ENCODE measurements around the gene AMH. TPM values are rescaled to one million over a fixed set of nuclear protein-coding genes. Genes with fewer than 3 reads are reported as not detected.

AMH gene
- total RNA-seq, 5 donors from 2014 or later (not counting 1 experiment from before 2014, with no cell fraction given) = 2.1 to 13.5 (median 5.3) TPM

DNA sequence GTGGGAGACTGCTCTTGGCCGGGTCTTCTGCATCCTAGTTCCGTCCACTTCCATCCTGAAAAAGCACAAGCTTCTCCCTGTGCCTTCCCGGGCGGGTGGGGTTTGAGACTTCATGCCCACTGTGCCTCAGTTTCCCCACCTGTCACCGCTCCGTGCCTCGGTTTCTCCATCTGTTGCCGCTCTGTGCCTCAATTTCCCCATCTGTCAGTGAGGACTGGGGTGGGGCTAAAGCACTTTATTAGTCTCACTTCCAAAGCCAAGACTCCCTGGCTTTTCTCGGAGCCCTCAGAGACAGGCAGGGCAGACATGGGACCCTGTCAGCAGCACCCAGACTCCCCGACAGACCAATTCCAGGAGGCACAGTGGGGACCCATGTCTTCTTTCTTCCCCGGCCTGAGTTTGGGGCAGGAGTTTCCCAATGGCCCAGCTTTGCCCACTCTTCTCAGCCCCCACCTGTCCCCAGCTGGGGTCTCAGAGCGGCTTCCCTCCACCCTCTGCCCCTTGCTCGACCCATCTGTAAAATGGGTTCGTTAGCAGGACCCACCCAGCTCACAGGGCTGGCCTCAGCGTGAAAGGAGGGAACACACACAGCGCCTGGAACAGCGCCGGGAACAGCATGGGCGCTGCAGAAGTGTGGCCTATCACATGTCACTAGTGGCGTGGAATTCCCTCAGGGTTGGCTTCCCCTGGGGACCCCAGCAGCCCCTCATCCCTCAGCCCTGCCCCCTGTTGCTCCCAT, 37.4 kb downstream of the AMH start:
- peaks cover 23 to 38% (median 31%) of the 10 kb centered on the region in 3 donors for H3K4me1 Mint-ChIP-seq
- no peak overlapping the region for H3K27ac Mint-ChIP-seq
- ChIA-PET POLR2A (no interaction called here), CTCF (no interaction called here)
- ATAC-seq (replicated peaks in 1 of 4) = no peak
- Histone ChIP-seq H3K27me3 (replicated peaks in 1 of 2; ENCODE audit: control insufficient read depth in 2 of 2, extremely low read depth in 1 of 2, insufficient read depth in 2 of 2, low read length in 1 of 2) (peaks cover 0 to 6% of the 10 kb centered on the region in 2 experiments), H3K36me3 (ENCODE audit: control insufficient read depth in 2 of 2, extremely low read depth in 1 of 2, insufficient read depth in 1 of 2, low read length in 1 of 2) (no peaks in the 10 kb centered on the region), H3K9me3 (no peaks in the 10 kb centered on the region), H3K4me1 (ENCODE audit: control insufficient read depth in 1 of 2, extremely low read depth in 1 of 2, insufficient read depth in 2 of 2, low read length in 2 of 2) (peaks cover 14 to 44% of the 10 kb centered on the region in 2 experiments), H3K4me3 (ENCODE audit: control insufficient read depth in 1 of 2, extremely low read depth in 1 of 2, low read length in 1 of 2) (no peak overlapping the region), H3K27ac (ENCODE audit: low read length) (no peak overlapping the region)
- no peaks in the 10 kb centered on the region for H3K9me3 Mint-ChIP-seq
- no peaks in the 10 kb centered on the region for H3K36me3 Mint-ChIP-seq
- DNase-seq = no peak
- 99% methylated on average over 11 of the region's 20 CpGs for WGBS (ENCODE audit: insufficient coverage)
- no peaks in the 10 kb centered on the region for H3K27me3 Mint-ChIP-seq
- H3K4me3 Mint-ChIP-seq = no peak overlapping the region

DNA sequence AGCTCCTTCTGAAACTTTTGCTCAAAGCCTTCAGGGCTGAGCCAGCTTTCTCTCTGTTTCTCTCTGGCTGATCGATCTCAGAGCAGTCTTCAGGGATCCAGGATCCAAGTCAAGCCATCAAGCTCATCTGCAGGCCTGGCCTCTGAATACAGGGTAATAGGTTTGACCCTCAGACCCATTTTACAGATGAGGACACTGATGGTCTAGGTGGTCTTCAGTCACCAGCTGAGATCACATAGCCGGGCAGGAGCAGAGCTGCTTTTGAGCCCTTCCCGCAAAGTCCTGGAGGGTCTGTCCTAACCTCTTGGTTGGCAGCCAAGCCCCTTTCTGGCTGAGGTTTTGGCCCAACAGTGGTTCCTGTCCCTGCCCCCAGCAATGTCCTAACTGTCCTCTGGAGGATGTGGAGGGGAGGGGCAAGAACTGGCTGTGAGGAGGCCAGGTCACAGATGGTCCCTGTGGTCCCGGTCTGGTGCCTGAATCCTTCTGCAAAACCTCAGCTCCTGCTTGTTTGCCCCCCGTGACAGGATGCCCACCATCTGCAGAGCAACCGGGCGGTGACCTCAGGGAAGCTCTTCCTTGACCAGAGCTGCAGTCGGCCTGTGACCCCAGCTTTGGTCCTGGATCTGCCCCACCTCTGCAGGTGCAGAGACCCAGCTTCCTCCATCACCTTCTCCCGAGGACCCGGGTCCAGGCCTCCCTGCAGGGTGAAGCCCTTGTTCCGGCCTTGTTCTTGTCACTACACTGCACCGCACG, 38.6 kb downstream of the AMH start:
- Histone ChIP-seq H3K4me1 (ENCODE audit: control insufficient read depth in 1 of 2, extremely low read depth in 1 of 2, insufficient read depth in 2 of 2, low read length in 2 of 2) (peaks cover 7 to 38% of the 10 kb centered on the region in 2 experiments), H3K36me3 (ENCODE audit: control insufficient read depth in 2 of 2, extremely low read depth in 1 of 2, insufficient read depth in 1 of 2, low read length in 1 of 2) (no peaks in the 10 kb centered on the region), H3K9me3 (no peaks in the 10 kb centered on the region), H3K27me3 (replicated peaks in 1 of 2; ENCODE audit: control insufficient read depth in 2 of 2, extremely low read depth in 1 of 2, insufficient read depth in 2 of 2, low read length in 1 of 2) (peaks cover 0 to 6% of the 10 kb centered on the region in 2 experiments), H3K27ac (ENCODE audit: low read length) (no peak overlapping the region), H3K4me3 (ENCODE audit: control insufficient read depth in 1 of 2, extremely low read depth in 1 of 2, low read length in 1 of 2) (no peak overlapping the region)
- 81% methylated on average over 13 of the region's 13 CpGs for WGBS (ENCODE audit: insufficient coverage)
- POLR2A ChIA-PET = interaction anchor here (0.5 to 0.6 kb wide), 2 partner anchors 28 kb away, joined by 3 to 4 read pairs; no protein-coding TSS in a partner anchor
- H3K4me1 Mint-ChIP-seq = peaks cover 22 to 32% (median 22%) of the 10 kb centered on the region in 3 donors
- H3K9me3 Mint-ChIP-seq = no peaks in the 10 kb centered on the region
- H3K27ac Mint-ChIP-seq = peak overlapping the region; percentile 91 to 95
- no peak overlapping the region for H3K4me3 Mint-ChIP-seq
- CTCF ChIA-PET = no interaction called here
- DNase-seq (no peak), ATAC-seq (replicated peaks in 1 of 4) (no peak)
- H3K36me3 Mint-ChIP-seq = peaks cover 2% of the 10 kb centered on the region
- H3K27me3 Mint-ChIP-seq = no peaks in the 10 kb centered on the region

DNA sequence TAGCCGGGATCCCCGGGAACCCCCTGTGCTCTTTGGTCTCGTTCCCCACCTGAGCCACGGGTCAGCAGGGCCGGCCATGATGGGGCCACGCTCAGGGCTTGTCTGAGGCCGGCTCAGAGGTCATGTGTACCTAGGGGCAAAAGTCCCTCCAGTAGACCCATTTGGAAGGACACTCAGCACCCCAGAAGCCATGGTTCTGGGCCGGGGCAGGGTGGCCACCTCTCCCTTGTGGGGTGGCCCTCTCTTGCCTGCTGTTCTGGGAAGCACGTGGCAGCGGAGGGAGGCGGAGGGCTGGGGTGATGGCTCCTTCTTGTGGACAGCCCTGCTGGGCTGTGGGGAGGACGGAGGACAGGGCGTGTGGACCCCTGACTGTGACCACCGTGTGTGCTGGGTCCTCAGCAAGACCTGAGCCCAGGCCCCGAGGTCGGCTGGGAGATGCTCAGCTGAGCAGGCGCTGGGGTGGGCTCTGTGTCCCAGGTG, 39.3 kb downstream of the AMH start:
- CTCF ChIA-PET = interaction anchor here in 1 of 2 donors (0.6 to 1.2 kb wide), 2 partner anchors 15 to 433 kb away, joined by 4 read pairs; no protein-coding TSS in a partner anchor
- Histone ChIP-seq H3K9me3 (no peaks in the 10 kb centered on the region), H3K27me3 (replicated peaks in 1 of 2; ENCODE audit: control insufficient read depth in 2 of 2, extremely low read depth in 1 of 2, insufficient read depth in 2 of 2, low read length in 1 of 2) (peaks cover 0 to 6% of the 10 kb centered on the region in 2 experiments), H3K4me1 (ENCODE audit: control insufficient read depth in 1 of 2, extremely low read depth in 1 of 2, insufficient read depth in 2 of 2, low read length in 2 of 2) (peaks cover 7 to 35% of the 10 kb centered on the region in 2 experiments), H3K27ac (ENCODE audit: low read length) (no peak overlapping the region), H3K36me3 (ENCODE audit: control insufficient read depth in 2 of 2, extremely low read depth in 1 of 2, insufficient read depth in 1 of 2, low read length in 1 of 2) (no peaks in the 10 kb centered on the region), H3K4me3 (ENCODE audit: control insufficient read depth in 1 of 2, extremely low read depth in 1 of 2, low read length in 1 of 2) (no peak overlapping the region)
- Mint-ChIP-seq H3K36me3 (peaks cover 4% of the 10 kb centered on the region), H3K4me1 (peaks cover 21 to 32% (median 24%) of the 10 kb centered on the region in 3 donors), H3K27me3 (no peaks in the 10 kb centered on the region), H3K9me3 (no peaks in the 10 kb centered on the region), H3K4me3 (peak overlapping the region; percentile 87 to 93 (median 87)), H3K27ac (peak overlapping the region; percentile 91 to 95)
- 97% methylated on average over 15 of the region's 17 CpGs for WGBS (ENCODE audit: insufficient coverage)
- ATAC-seq (replicated peaks in 1 of 4) (no peak), DNase-seq (no peak)
- POLR2A ChIA-PET = interaction anchor here in 1 of 2 donors (0.5 to 0.6 kb wide), 2 partner anchors 14 to 29 kb away, joined by 3 read pairs; no protein-coding TSS in a partner anchor

DNA sequence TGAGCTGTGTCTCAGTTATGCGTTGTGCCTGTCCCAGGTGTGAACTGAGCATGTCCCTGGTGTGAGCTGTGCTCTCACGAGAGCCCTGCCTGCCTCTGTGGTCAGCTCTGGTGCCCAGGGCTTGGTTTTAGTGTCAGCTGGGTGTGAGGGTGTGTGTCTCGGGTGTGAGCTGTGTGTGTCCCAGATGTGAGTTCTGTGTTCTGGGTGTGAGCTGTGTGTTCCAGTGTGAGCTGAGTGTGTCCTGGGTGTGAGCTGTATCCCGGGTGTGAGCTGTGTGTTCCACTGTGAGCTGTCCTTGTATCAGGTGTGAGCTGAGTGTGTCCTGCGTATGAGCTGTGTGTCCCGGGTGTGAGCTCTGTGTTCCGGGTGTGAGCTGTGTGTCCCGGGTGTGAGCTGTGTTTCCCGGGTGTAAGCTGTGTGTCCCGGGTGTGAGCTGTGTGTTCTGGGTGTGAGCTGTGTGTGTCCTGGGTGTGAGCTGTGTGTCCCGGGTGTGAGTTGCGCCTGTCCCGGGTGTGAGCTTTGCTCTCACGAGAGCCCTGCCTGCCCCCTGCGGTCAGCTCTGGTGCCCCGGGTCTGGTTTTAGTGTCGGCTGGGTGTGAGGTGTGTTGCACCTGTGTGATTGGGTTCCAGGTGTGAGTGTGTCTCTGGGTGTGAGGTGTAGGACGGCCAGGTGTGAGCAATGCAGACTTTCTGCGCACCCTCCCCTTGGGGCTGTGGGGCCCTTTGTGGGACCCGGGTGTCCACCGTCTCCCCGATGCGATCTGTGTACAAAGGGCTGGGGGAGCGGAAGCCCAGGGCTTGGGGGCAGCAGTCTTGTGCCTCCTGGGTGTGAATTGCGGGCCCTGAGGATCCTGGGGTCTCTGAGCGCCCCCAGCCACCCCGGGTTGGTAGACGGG, 39.9 kb downstream of the AMH start:
- ATAC-seq (replicated peaks in 1 of 4) (peak in 2 of 4 experiments; percentile 17 to 19), DNase-seq (no peak)
- Mint-ChIP-seq H3K4me3 (peak overlapping the region; percentile 87 to 93 (median 87)), H3K36me3 (peaks cover 7% of the 10 kb centered on the region), H3K27me3 (no peaks in the 10 kb centered on the region), H3K9me3 (no peaks in the 10 kb centered on the region), H3K4me1 (peaks cover 24 to 36% (median 28%) of the 10 kb centered on the region in 3 donors), H3K27ac (peak overlapping the region; percentile 91 to 95)
- peaks cover 7 to 40% of the 10 kb centered on the region in 2 experiments for H3K4me1 ChIP-seq (ENCODE audit: control insufficient read depth in 1 of 2, extremely low read depth in 1 of 2, insufficient read depth in 2 of 2, low read length in 2 of 2)
- peak overlapping the region; percentile 47 for H3K27ac ChIP-seq (ENCODE audit: low read length)
- CTCF ChIA-PET = interaction anchor here in 1 of 2 donors (0.6 to 1.2 kb wide), 2 partner anchors 15 to 434 kb away, joined by 4 read pairs; no protein-coding TSS in a partner anchor
- 53% methylated on average over 22 of the region's 28 CpGs for WGBS (ENCODE audit: insufficient coverage)
- H3K9me3 ChIP-seq = no peaks in the 10 kb centered on the region
- POLR2A ChIA-PET = interaction anchor here in 1 of 2 donors (0.5 kb wide), 1 partner anchor 15 kb away, joined by 3 read pairs; no protein-coding TSS in a partner anchor
- peaks cover 0 to 6% of the 10 kb centered on the region in 2 experiments for H3K27me3 ChIP-seq (replicated peaks in 1 of 2; ENCODE audit: control insufficient read depth in 2 of 2, extremely low read depth in 1 of 2, insufficient read depth in 2 of 2, low read length in 1 of 2)
- no peaks in the 10 kb centered on the region for H3K36me3 ChIP-seq (ENCODE audit: control insufficient read depth in 2 of 2, extremely low read depth in 1 of 2, insufficient read depth in 1 of 2, low read length in 1 of 2)
- peak overlapping the region; percentile 5 to 71 for H3K4me3 ChIP-seq (ENCODE audit: control insufficient read depth in 1 of 2, extremely low read depth in 1 of 2, low read length in 1 of 2)

DNA sequence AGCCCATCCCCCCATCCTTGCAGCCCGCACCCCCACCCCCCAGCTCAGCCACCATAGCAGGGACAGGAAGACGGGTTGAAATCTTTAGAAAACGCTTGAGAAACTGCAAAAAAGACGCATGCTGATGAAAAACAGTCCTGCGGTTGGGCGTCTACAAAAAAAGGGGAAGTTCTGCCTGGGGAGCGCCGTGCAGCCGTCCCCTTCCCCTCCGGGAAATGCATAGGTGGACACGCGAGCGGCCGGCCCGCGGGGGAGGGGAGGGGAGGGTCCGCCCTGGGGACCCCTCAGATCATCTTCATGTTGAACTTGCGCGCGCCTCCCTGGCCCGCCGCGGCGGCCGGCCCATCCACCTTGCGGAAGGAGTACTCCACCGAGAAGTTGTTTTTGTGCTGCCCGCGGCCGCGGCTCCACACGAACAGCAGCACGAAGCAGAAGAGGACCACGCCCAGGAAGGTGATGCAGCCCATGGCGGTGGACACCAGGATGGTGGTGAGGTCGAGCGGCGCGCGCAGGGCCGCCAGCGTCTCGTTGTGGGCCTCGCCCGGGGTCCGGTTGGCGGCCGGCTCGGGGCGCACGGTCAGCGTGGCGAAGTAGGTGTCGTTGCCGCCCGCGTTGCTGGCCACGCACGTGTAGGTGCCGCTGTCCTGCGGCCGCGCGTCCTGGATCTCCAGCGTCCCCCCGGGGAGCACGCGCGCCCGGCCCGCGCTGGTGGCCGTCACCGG, 40.8 kb downstream of the AMH start:
- Histone ChIP-seq H3K9me3 (no peaks in the 10 kb centered on the region), H3K4me1 (ENCODE audit: control insufficient read depth in 1 of 2, extremely low read depth in 1 of 2, insufficient read depth in 2 of 2, low read length in 2 of 2) (peaks cover 7 to 42% of the 10 kb centered on the region in 2 experiments), H3K27me3 (replicated peaks in 1 of 2; ENCODE audit: control insufficient read depth in 2 of 2, extremely low read depth in 1 of 2, insufficient read depth in 2 of 2, low read length in 1 of 2) (peaks cover 0 to 6% of the 10 kb centered on the region in 2 experiments), H3K4me3 (ENCODE audit: control insufficient read depth in 1 of 2, extremely low read depth in 1 of 2, low read length in 1 of 2) (peak overlapping the region; percentile 71 to 77), H3K36me3 (ENCODE audit: control insufficient read depth in 2 of 2, extremely low read depth in 1 of 2, insufficient read depth in 1 of 2, low read length in 1 of 2) (no peaks in the 10 kb centered on the region), H3K27ac (ENCODE audit: low read length) (peak overlapping the region; percentile 45)
- DNase-seq (peak; percentile 34 to 78 (median 58)), ATAC-seq (replicated peaks in 1 of 4) (peak; percentile 60 to 87 (median 84))
- Mint-ChIP-seq H3K9me3 (no peaks in the 10 kb centered on the region), H3K4me3 (peak overlapping the region; percentile 87 to 93 (median 87)), H3K27ac (peak overlapping the region; percentile 91 to 95), H3K36me3 (peaks cover 8% of the 10 kb centered on the region), H3K27me3 (no peaks in the 10 kb centered on the region), H3K4me1 (peaks cover 26 to 37% (median 30%) of the 10 kb centered on the region in 3 donors)
- ChIA-PET POLR2A (no interaction called here), CTCF (no interaction called here)
- under 1% methylated on average over 69 of the region's 74 CpGs for WGBS (ENCODE audit: insufficient coverage)
